Measurements from ENCODE around the gene ZMIZ2.

Gene ZMIZ2

DNA sequence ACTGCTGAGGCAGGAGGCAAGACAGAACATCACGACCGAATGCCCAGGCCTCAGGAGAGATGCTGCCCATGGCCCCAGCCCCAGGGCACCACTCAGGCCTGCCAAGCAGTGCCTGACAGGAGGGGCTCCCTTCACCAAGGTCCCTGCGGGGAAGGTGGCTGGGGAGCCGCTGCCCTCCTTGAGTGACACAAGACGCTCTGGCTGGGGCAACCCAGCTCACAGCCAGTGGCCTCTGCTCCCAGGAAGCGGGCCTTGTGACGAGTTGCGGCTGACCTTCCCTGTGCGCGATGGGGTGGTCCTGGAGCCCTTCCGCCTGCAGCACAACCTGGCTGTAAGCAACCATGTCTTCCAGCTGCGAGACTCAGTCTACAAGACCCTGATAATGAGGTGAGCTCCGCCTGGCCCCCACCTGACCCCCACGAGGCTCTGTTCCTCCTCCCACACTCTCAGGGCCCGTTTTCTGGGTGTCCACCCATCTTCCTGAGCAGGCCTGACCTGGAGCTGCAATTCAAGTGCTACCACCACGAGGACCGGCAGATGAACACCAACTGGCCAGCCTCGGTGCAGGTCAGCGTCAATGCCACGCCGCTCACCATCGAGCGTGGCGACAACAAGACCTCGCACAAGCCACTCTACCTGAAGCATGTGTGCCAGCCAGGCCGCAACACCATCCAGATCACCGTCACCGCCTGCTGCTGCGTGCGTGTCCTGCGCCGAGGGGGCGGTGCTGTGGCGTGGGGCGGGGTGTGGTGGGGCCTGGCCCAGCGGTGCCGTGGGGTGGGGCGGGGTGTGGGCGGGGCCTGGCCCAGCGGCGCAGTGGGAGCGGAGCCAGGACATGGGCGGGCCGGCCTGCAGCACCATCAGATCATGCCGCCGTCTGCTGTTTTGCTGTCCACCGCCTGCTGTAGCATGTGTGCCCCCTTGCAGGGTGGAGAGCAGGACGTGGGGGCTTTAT, 12.8 kb downstream of the ZMIZ2 start:
- peaks cover 6% of the 10 kb centered on the region for H3K4me1 Mint-ChIP-seq
- ATAC-seq, result no peak
- no peak overlapping the region for H3K27ac Mint-ChIP-seq
- no peaks in the 10 kb centered on the region for H3K27me3 Mint-ChIP-seq
- no peak overlapping the region for H3K4me3 Mint-ChIP-seq
- H3K36me3 Mint-ChIP-seq, result peaks cover 54% of the 10 kb centered on the region
- no peaks in the 10 kb centered on the region for H3K9me3 Mint-ChIP-seq

GRCh38 chr7:44762300-44762699, 13.7 kb downstream of the ZMIZ2 start:
- no peaks in the 10 kb centered on the region for H3K9me3 Mint-ChIP-seq
- H3K27ac Mint-ChIP-seq, result no peak overlapping the region
- no peak for ATAC-seq
- no peaks in the 10 kb centered on the region for H3K27me3 Mint-ChIP-seq
- peaks cover 8% of the 10 kb centered on the region for H3K4me1 Mint-ChIP-seq
- H3K36me3 Mint-ChIP-seq, result peaks cover 59% of the 10 kb centered on the region
- H3K4me3 Mint-ChIP-seq, result no peak overlapping the region

GRCh38 chr7:44762726-44763522, 14.3 kb downstream of the ZMIZ2 start:
- peaks cover 65% of the 10 kb centered on the region for H3K36me3 Mint-ChIP-seq
- H3K4me3 Mint-ChIP-seq, result no peak overlapping the region

GRCh38 chr7:44764081-44764480, 15.4 kb downstream of the ZMIZ2 start:
- Mint-ChIP-seq H3K27ac (no peak overlapping the region), H3K4me1 (peaks cover 26% of the 10 kb centered on the region), H3K4me3 (no peak overlapping the region), H3K9me3 (no peaks in the 10 kb centered on the region), H3K36me3 (peaks cover 74% of the 10 kb centered on the region), H3K27me3 (no peaks in the 10 kb centered on the region)
- no peak for ATAC-seq

More at GRCh38 chr7:44762726-44763522, 14.3 kb downstream of the ZMIZ2 start:
- H3K9me3 Mint-ChIP-seq, result no peaks in the 10 kb centered on the region
- H3K27ac Mint-ChIP-seq, result no peak overlapping the region
- ATAC-seq, result no peak
- no peaks in the 10 kb centered on the region for H3K27me3 Mint-ChIP-seq
- peaks cover 15% of the 10 kb centered on the region for H3K4me1 Mint-ChIP-seq

- H3K4me3 Mint-ChIP-seq, result no peak overlapping the region
- peaks cover 35% of the 10 kb centered on the region for H3K4me1 Mint-ChIP-seq
- H3K9me3 Mint-ChIP-seq, result no peaks in the 10 kb centered on the region
- no peaks in the 10 kb centered on the region for H3K27me3 Mint-ChIP-seq
- ATAC-seq, result no peak
- no peak overlapping the region for H3K27ac Mint-ChIP-seq
- peaks cover 74% of the 10 kb centered on the region for H3K36me3 Mint-ChIP-seq
Measured at GRCh38 chr7:44764665-44765578, 16.3 kb downstream of the ZMIZ2 start.

- H3K4me3 Mint-ChIP-seq, result no peak overlapping the region
- no peaks in the 10 kb centered on the region for H3K27me3 Mint-ChIP-seq
- peak overlapping the region; percentile 32 for H3K27ac Mint-ChIP-seq
- peaks cover 69% of the 10 kb centered on the region for H3K36me3 Mint-ChIP-seq
- H3K4me1 Mint-ChIP-seq, result peaks cover 42% of the 10 kb centered on the region
- no peak for ATAC-seq
- H3K9me3 Mint-ChIP-seq, result no peaks in the 10 kb centered on the region
Measured at GRCh38 chr7:44765579-44766415, 17.1 kb downstream of the ZMIZ2 start.

DNA sequence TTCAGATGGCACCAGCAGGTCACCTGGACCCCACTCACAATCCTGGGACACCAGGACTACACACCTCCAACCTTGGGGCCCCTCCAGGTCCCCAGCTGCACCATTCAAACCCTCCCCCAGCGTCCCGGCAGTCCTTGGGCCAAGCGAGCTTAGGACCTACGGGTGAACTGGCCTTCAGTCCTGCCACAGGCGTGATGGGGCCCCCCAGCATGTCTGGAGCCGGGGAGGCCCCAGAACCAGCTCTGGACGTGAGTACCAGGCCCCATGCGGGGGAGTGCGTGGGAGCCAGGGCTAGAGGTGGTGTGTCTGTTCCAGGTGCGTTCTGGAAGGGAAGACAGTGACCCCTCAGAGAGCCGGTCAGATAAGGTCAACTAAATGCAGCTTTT, 17.8 kb downstream of the ZMIZ2 start:
- Mint-ChIP-seq H3K4me3 (no peak overlapping the region), H3K36me3 (peaks cover 69% of the 10 kb centered on the region), H3K27me3 (no peaks in the 10 kb centered on the region), H3K27ac (peak overlapping the region; percentile 32), H3K4me1 (peaks cover 48% of the 10 kb centered on the region), H3K9me3 (no peaks in the 10 kb centered on the region)
- ATAC-seq, result no peak

- H3K4me1 Mint-ChIP-seq, result peaks cover 52% of the 10 kb centered on the region
- no peaks in the 10 kb centered on the region for H3K27me3 Mint-ChIP-seq
- peaks cover 65% of the 10 kb centered on the region for H3K36me3 Mint-ChIP-seq
- ATAC-seq, result no peak
- H3K4me3 Mint-ChIP-seq, result no peak overlapping the region
- H3K27ac Mint-ChIP-seq, result peak overlapping the region; percentile 63
- H3K9me3 Mint-ChIP-seq, result no peaks in the 10 kb centered on the region
Measured at GRCh38 chr7:44767134-44767911, 18.7 kb downstream of the ZMIZ2 start.

- no peaks in the 10 kb centered on the region for H3K9me3 Mint-ChIP-seq
- peak; percentile 69 for ATAC-seq
- H3K27ac Mint-ChIP-seq, result peak overlapping the region; percentile 63
- peaks cover 52% of the 10 kb centered on the region for H3K4me1 Mint-ChIP-seq
- H3K27me3 Mint-ChIP-seq, result no peaks in the 10 kb centered on the region
- peaks cover 58% of the 10 kb centered on the region for H3K36me3 Mint-ChIP-seq
- H3K4me3 Mint-ChIP-seq, result peak overlapping the region; percentile 2
Measured at GRCh38 chr7:44767912-44768627, 19.4 kb downstream of the ZMIZ2 start.

GRCh38 chr7:44768628-44769371, 20.2 kb downstream of the ZMIZ2 start:
- H3K27me3 Mint-ChIP-seq, result no peaks in the 10 kb centered on the region
- peak overlapping the region; percentile 63 for H3K27ac Mint-ChIP-seq
- peaks cover 52% of the 10 kb centered on the region for H3K4me1 Mint-ChIP-seq
- H3K9me3 Mint-ChIP-seq, result no peaks in the 10 kb centered on the region
- H3K36me3 Mint-ChIP-seq, result peaks cover 50% of the 10 kb centered on the region
- no peak overlapping the region for H3K4me3 Mint-ChIP-seq
- ATAC-seq, result no peak

DNA sequence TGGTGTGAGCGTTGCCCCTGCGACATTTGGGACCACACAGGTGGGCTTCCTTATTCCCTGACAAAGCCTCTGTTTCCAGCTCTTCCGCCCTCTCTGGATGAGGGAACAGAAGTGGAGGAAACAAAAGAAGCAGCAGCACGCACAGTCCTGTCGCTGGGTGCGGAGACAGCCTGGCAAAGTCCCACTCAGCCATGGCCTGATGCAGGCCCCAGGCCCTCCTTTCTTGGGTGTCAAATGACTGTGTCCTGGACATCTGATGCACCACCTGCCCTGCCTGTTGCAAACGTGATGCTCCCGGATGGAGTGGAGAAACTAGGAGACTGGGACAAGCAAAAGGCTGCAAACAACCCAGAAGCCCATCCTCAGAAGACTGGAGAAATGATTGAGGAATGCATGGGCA, 20.7 kb downstream of the ZMIZ2 start:
- Mint-ChIP-seq H3K36me3 (peaks cover 46% of the 10 kb centered on the region), H3K4me1 (peaks cover 52% of the 10 kb centered on the region), H3K4me3 (peak overlapping the region; percentile 45), H3K27ac (peak overlapping the region; percentile 63), H3K27me3 (no peaks in the 10 kb centered on the region), H3K9me3 (no peaks in the 10 kb centered on the region)
- ATAC-seq, result no peak

DNA sequence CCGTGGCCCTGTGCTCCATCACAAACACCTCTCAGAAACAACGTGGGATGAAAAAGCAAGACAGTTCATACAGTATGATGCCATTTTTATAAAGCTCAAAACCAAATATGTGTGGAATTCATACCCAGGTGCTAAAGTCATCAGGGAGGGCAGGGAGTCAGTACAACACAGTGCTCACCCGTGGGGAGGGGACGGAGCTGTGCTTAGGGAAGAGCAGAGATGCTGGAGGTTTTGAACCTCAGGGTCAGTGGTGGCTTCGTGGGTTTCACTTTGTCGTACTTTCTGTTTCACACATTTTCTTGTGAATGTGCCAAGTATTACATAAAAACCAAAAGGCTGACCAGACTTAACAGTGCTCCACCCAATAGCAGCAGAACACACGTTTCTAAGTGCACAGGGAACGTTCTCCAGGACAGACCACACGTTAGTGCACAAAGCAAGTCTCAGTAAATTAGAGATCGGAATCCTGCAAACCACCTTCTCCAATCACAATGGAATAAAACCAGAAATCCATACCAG, 21.2 kb downstream of the ZMIZ2 start:
- Mint-ChIP-seq H3K36me3 (peaks cover 42% of the 10 kb centered on the region), H3K27me3 (no peaks in the 10 kb centered on the region), H3K4me3 (peak overlapping the region; percentile 45), H3K4me1 (peaks cover 52% of the 10 kb centered on the region), H3K27ac (peak overlapping the region; percentile 63), H3K9me3 (no peaks in the 10 kb centered on the region)
- peak; percentile 62 for ATAC-seq

Measured in stimulated activated memory B cell treated with anti-CD40 and anti-IgM and Interleukin-4, amounts not matched to agents 10 μg/mL and 1 μg/mL and 100 μg/mL, for 72 hours (primary cell).